Measurements from ENCODE around the gene NTRK3. TPM values are rescaled to one million over a fixed set of nuclear protein-coding genes. Genes with fewer than 3 reads are reported as not detected.

NTRK3 gene
- total RNA-seq, 1 donor from 2014 or later: 6.4 TPM

- no peaks in the 10 kb centered on the region for H3K4me1 Mint-ChIP-seq (ENCODE audit: unreplicated experiment)
- H3K9me3 Mint-ChIP-seq (ENCODE audit: unreplicated experiment): no peaks in the 10 kb centered on the region
- H3K27me3 Mint-ChIP-seq (ENCODE audit: unreplicated experiment): peaks cover 2% of the 10 kb centered on the region
- H3K27ac Mint-ChIP-seq (ENCODE audit: unreplicated experiment): no peak overlapping the region
- no peaks in the 10 kb centered on the region for H3K36me3 Mint-ChIP-seq (ENCODE audit: low read depth, unreplicated experiment)
- no peak for DNase-seq (ENCODE audit: low spot score)
- no peak for TF ChIP-seq CTCF (IDR thresholded peaks at IDR 0.05; ENCODE audit: unreplicated experiment)
- H3K4me3 Mint-ChIP-seq (ENCODE audit: unreplicated experiment): no peak overlapping the region
Observed at GRCh38 chr15:88215066-88215648, 41.4 kb downstream of the NTRK3 start.

- H3K9me3 Mint-ChIP-seq (ENCODE audit: unreplicated experiment): no peaks in the 10 kb centered on the region
- H3K27ac Mint-ChIP-seq (ENCODE audit: unreplicated experiment): no peak overlapping the region
- DNase-seq (ENCODE audit: low spot score): no peak
- TF ChIP-seq CTCF (IDR thresholded peaks at IDR 0.05; ENCODE audit: unreplicated experiment): no peak
- H3K27me3 Mint-ChIP-seq (ENCODE audit: unreplicated experiment): peaks cover 2% of the 10 kb centered on the region
- no peaks in the 10 kb centered on the region for H3K36me3 Mint-ChIP-seq (ENCODE audit: low read depth, unreplicated experiment)
- H3K4me1 Mint-ChIP-seq (ENCODE audit: unreplicated experiment): peaks cover 21% of the 10 kb centered on the region
- no peak overlapping the region for H3K4me3 Mint-ChIP-seq (ENCODE audit: unreplicated experiment)
Observed at GRCh38 chr15:88209111-88209510, 47.4 kb downstream of the NTRK3 start.

GRCh38 chr15:88208396-88208795, 48.1 kb downstream of the NTRK3 start:
- no peak for DNase-seq (ENCODE audit: low spot score)
- H3K4me3 Mint-ChIP-seq (ENCODE audit: unreplicated experiment): no peak overlapping the region
- no peak for TF ChIP-seq CTCF (IDR thresholded peaks at IDR 0.05; ENCODE audit: unreplicated experiment)
- H3K36me3 Mint-ChIP-seq (ENCODE audit: low read depth, unreplicated experiment): no peaks in the 10 kb centered on the region
- no peak overlapping the region for H3K27ac Mint-ChIP-seq (ENCODE audit: unreplicated experiment)
- peaks cover 21% of the 10 kb centered on the region for H3K4me1 Mint-ChIP-seq (ENCODE audit: unreplicated experiment)
- H3K9me3 Mint-ChIP-seq (ENCODE audit: unreplicated experiment): no peaks in the 10 kb centered on the region
- H3K27me3 Mint-ChIP-seq (ENCODE audit: unreplicated experiment): peaks cover 4% of the 10 kb centered on the region

- peaks cover 21% of the 10 kb centered on the region for H3K4me1 Mint-ChIP-seq (ENCODE audit: unreplicated experiment)
- H3K27ac Mint-ChIP-seq (ENCODE audit: unreplicated experiment): no peak overlapping the region
Observed at GRCh38 chr15:88207565-88207964, 49.0 kb downstream of the NTRK3 start.

More at GRCh38 chr15:88207565-88207964, 49.0 kb downstream of the NTRK3 start:
- Mint-ChIP-seq H3K36me3 (ENCODE audit: low read depth, unreplicated experiment) (no peaks in the 10 kb centered on the region), H3K27me3 (ENCODE audit: unreplicated experiment) (peaks cover 4% of the 10 kb centered on the region), H3K4me3 (ENCODE audit: unreplicated experiment) (no peak overlapping the region), H3K9me3 (ENCODE audit: unreplicated experiment) (no peaks in the 10 kb centered on the region)
- DNase-seq (ENCODE audit: low spot score): no peak
- TF ChIP-seq CTCF (IDR thresholded peaks at IDR 0.05; ENCODE audit: unreplicated experiment): no peak

Data from endothelial cell (in vitro differentiated cells).